ENCODE measurements around the gene MYO9B. TPM values are rescaled to one million over a fixed set of nuclear protein-coding genes. Genes with fewer than 3 reads are reported as not detected.

Gene MYO9B
- total RNA-seq, 4 donors from 2014 or later = 72.0 to 158 (median 82.8) TPM

- TF ChIP-seq, protein P1, sequence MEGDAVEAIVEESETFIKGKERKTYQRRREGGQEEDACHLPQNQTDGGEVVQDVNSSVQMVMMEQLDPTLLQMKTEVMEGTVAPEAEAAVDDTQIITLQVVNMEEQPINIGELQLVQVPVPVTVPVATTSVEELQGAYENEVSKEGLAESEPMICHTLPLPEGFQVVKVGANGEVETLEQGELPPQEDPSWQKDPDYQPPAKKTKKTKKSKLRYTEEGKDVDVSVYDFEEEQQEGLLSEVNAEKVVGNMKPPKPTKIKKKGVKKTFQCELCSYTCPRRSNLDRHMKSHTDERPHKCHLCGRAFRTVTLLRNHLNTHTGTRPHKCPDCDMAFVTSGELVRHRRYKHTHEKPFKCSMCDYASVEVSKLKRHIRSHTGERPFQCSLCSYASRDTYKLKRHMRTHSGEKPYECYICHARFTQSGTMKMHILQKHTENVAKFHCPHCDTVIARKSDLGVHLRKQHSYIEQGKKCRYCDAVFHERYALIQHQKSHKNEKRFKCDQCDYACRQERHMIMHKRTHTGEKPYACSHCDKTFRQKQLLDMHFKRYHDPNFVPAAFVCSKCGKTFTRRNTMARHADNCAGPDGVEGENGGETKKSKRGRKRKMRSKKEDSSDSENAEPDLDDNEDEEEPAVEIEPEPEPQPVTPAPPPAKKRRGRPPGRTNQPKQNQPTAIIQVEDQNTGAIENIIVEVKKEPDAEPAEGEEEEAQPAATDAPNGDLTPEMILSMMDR (IDR thresholded peaks at IDR 0.05; ENCODE audit: low read depth) = no peak
Measured at GRCh38 chr19:17036640-17037039, 38.9 kb upstream of the MYO9B start.

- TF ChIP-seq, protein P1 (IDR thresholded peaks at IDR 0.05; ENCODE audit: low read depth) = no peak
Measured at GRCh38 chr19:17037184-17037583, 38.4 kb upstream of the MYO9B start.

DNA sequence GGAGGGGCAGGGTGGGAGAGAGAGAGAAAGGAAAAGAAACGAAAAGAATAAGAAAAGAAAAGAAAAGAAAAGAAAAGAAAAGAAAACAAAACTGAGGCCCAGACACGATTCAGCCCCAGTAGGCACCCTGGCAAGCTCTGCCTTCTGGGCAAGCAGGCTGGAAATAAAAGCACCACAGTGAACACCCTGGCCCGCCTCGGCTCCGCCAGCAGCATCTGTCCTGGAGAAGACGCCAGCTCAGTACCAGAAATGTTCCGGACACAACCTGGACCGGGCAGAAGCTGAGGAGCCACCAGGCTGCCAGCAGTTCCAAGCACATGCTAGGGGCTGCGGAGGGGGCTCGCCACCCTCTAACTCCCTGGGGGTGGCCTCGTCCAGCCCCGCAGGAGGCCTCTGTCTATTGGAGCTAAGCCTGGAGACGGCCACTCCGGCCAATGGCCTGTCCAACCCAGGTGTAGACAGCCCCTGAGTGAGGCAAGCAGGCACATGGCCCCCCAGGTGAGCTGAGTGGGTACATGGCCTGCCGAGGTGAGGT, 37.5 kb upstream of the MYO9B start:
- TF ChIP-seq, protein P1 (IDR thresholded peaks at IDR 0.05; ENCODE audit: low read depth) = no peak

DNA sequence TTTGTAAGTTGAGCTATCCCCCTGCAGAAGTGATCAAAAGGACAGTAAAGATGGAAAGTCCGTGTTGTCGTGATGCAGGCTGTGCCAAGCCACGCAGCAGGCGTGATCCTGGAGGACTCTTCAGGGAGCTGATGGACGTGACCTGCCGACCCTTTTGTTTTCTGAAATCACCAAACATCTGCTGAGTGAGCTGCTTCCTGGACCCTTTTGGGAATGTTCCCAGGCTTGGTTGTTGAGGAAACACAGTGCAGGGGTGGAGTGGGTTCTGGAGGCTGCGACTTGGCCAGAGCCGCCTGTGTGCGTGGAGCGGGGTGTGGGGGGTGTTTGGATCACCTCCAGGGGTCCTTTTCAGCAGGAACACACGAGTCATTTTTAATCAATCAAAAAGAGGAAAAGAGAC, 33.6 kb upstream of the MYO9B start:
- TF ChIP-seq, protein P1 (IDR thresholded peaks at IDR 0.05; ENCODE audit: low read depth) = no peak

- TF ChIP-seq, protein P1 (IDR thresholded peaks at IDR 0.05; ENCODE audit: low read depth) = no peak
Measured at GRCh38 chr19:17043744-17044143, 31.8 kb upstream of the MYO9B start.

DNA sequence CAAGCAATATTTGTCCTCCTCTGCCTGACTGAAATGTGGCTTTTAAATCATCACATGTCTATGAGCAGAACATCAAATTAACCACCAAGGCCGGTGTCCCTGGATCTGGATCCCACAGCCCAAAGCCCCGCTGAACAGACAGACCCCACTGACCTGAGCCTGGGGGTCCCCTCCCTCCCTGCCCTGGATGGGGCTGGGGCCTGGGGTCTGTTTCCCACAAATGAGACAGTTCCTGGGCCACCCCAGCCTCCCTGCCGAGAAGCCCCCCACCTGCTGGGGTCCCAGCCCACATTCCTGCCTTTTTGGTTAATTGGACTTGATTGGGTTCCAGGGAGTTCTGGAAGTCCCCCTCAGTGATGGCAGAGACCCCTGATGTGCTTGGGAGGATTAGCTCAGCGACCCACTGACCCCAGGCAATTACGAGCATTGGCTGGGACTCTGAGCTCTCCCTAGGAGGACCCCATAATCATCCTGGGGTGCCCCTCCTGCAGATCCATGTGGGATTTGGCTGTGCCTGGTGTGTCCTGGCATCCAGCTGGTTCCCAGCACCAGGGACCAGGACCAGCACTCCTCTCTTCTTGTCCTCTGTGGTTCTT, 29.6 kb upstream of the MYO9B start:
- TF ChIP-seq, protein P1 (IDR thresholded peaks at IDR 0.05; ENCODE audit: low read depth) = no peak

- TF ChIP-seq, protein P1 (IDR thresholded peaks at IDR 0.05; ENCODE audit: low read depth) = no peak
Measured at GRCh38 chr19:17048885-17049453, 26.6 kb upstream of the MYO9B start.

Measured in subcutaneous adipose tissue (tissue), 4 donors.